Duodenal mucosa (tissue), 2 donors: ENCODE results near the gene STXBP3.
"Not testable (repeated sequence)": the region's sequence is repeated elsewhere in the genome, so short reads cannot be mapped to it uniquely, and the experiment has no call there.

ENCODE experiments used
- H3K27ac ChIP-seq: one replicate; pipeline ENCODE4 v1.7.0; 2013; ENCODE audit warnings: low read depth, low read length
- H3K27me3 ChIP-seq, 2 donors: one replicate each; pipeline ENCODE4 v1.7.0; 2013; ENCODE audit warnings: low read length in 2 of 2, control low read depth in 1 of 2; ENCODE audit not compliant: insufficient read depth in 2 of 2, control insufficient read depth in 1 of 2
- H3K36me3 ChIP-seq, 2 donors: one replicate each; pipeline ENCODE4 v1.7.0; 2013; ENCODE audit warnings: low read length in 2 of 2, control low read depth in 1 of 2; ENCODE audit not compliant: insufficient read depth in 2 of 2, control insufficient read depth in 1 of 2
- H3K4me1 ChIP-seq, 2 donors: one replicate each; pipeline ENCODE4 v1.7.0; 2013; ENCODE audit warnings: low read length in 2 of 2, control low read depth in 1 of 2; ENCODE audit not compliant: insufficient read depth in 2 of 2, control insufficient read depth in 1 of 2
- H3K4me3 ChIP-seq, 2 donors: one replicate each; pipeline ENCODE4 v1.7.0; 2013; ENCODE audit warnings: low read length in 2 of 2, low read depth in 1 of 2
- H3K9ac ChIP-seq, 2 donors: one replicate each; pipeline ENCODE4 v1.7.0; 2013; ENCODE audit warnings: low read length in 2 of 2, low read depth in 1 of 2
- H3K9me3 ChIP-seq, 2 donors: one replicate each; pipeline ENCODE4 v1.7.0; 2013; ENCODE audit warnings: low read length in 2 of 2, control low read depth in 1 of 2; ENCODE audit not compliant: control insufficient read depth in 1 of 2

STXBP3 gene

GRCh38 chr1:108746382-108747170 is at the start of gene STXBP3:
TSS of gene STXBP3 (plus strand) at chr1:108746674. CDS start at chr1:108746738, 64 bp downstream.
- peak within 1 kb of the TSS; percentile 86 to 94 for H3K4me3 ChIP-seq
- no peaks in the 10 kb centered on the region for H3K27me3 ChIP-seq
- peak within 1 kb of the TSS; percentile 97 for H3K27ac ChIP-seq
- H3K9me3 ChIP-seq = no peaks in the 10 kb centered on the region
- peaks cover 0 to 11% of the 10 kb centered on the region in 2 donors for H3K4me1 ChIP-seq
- peaks cover 3 to 5% of the 10 kb centered on the region in 2 donors for H3K36me3 ChIP-seq
- H3K9ac ChIP-seq = peak within 1 kb of the TSS; percentile 90 to 100

GRCh38 chr1:108699375-108700332 is 46.8 kb upstream of the STXBP3 start:
- Histone ChIP-seq H3K4me1 (peaks cover 5 to 14% of the 10 kb centered on the region in 2 donors), H3K27me3 (no peaks in the 10 kb centered on the region), H3K9ac (no peak overlapping the region), H3K9me3 (no peaks in the 10 kb centered on the region), H3K4me3 (no peak overlapping the region), H3K36me3 (peaks cover 36 to 61% of the 10 kb centered on the region in 2 donors), H3K27ac (no peak overlapping the region)

GRCh38 chr1:108701176-108701849 is 45.2 kb upstream of the STXBP3 start:
- H3K9me3 ChIP-seq = no peaks in the 10 kb centered on the region
- H3K36me3 ChIP-seq = peaks cover 33 to 55% of the 10 kb centered on the region in 2 donors
- peaks cover 4 to 5% of the 10 kb centered on the region in 2 donors for H3K4me1 ChIP-seq
- H3K27me3 ChIP-seq = no peaks in the 10 kb centered on the region
- H3K9ac ChIP-seq = no peak overlapping the region
- no peak overlapping the region for H3K27ac ChIP-seq
- no peak overlapping the region for H3K4me3 ChIP-seq

GRCh38 chr1:108702109-108702508 is 44.4 kb upstream of the STXBP3 start:
- not testable (repeated sequence) for H3K27ac ChIP-seq, H3K9me3 ChIP-seq, H3K4me1 ChIP-seq, H3K27me3 ChIP-seq, H3K4me3 ChIP-seq, H3K9ac ChIP-seq
- peaks cover 26 to 48% of the 10 kb centered on the region in 2 donors for H3K36me3 ChIP-seq

GRCh38 chr1:108703939-108704338 is 42.5 kb upstream of the STXBP3 start:
- H3K4me3 ChIP-seq = no peak overlapping the region
- H3K4me1 ChIP-seq = peaks cover 0 to 4% of the 10 kb centered on the region in 2 donors
- H3K9ac ChIP-seq = no peak overlapping the region
- no peaks in the 10 kb centered on the region for H3K27me3 ChIP-seq
- peaks cover 14 to 30% of the 10 kb centered on the region in 2 donors for H3K36me3 ChIP-seq
- H3K27ac ChIP-seq = no peak overlapping the region
- H3K9me3 ChIP-seq = no peaks in the 10 kb centered on the region

- no peak overlapping the region for H3K4me3 ChIP-seq
- H3K27ac ChIP-seq = no peak overlapping the region
- no peaks in the 10 kb centered on the region for H3K27me3 ChIP-seq
- H3K9me3 ChIP-seq = no peaks in the 10 kb centered on the region
- no peak overlapping the region for H3K9ac ChIP-seq
- peaks cover 0 to 4% of the 10 kb centered on the region in 2 donors for H3K4me1 ChIP-seq
- peaks cover 9 to 24% of the 10 kb centered on the region in 2 donors for H3K36me3 ChIP-seq
Measured at GRCh38 chr1:108704496-108704895, 42.0 kb upstream of the STXBP3 start.

- no peak overlapping the region for H3K4me3 ChIP-seq
- no peak overlapping the region for H3K9ac ChIP-seq
- H3K9me3 ChIP-seq = no peaks in the 10 kb centered on the region
- peaks cover 0 to 4% of the 10 kb centered on the region in 2 donors for H3K4me1 ChIP-seq
- no peak overlapping the region for H3K27ac ChIP-seq
- H3K36me3 ChIP-seq = peaks cover 0 to 5% of the 10 kb centered on the region in 2 donors
- no peaks in the 10 kb centered on the region for H3K27me3 ChIP-seq
Measured at GRCh38 chr1:108706643-108707042, 39.8 kb upstream of the STXBP3 start.

GRCh38 chr1:108708691-108709660 is 37.5 kb upstream of the STXBP3 start:
- H3K9ac ChIP-seq = no peak overlapping the region
- no peak overlapping the region for H3K4me3 ChIP-seq
- no peaks in the 10 kb centered on the region for H3K9me3 ChIP-seq
- H3K27ac ChIP-seq = no peak overlapping the region
- H3K4me1 ChIP-seq = peaks cover 0 to 4% of the 10 kb centered on the region in 2 donors
- no peaks in the 10 kb centered on the region for H3K27me3 ChIP-seq
- no peaks in the 10 kb centered on the region for H3K36me3 ChIP-seq

- Histone ChIP-seq H3K27ac (no peak within 1 kb of the TSS), H3K4me3 (no peak within 1 kb of the TSS), H3K9ac (no peak within 1 kb of the TSS), H3K36me3 (no peaks in the 10 kb centered on the region), H3K4me1 (no peaks in the 10 kb centered on the region), H3K9me3 (no peaks in the 10 kb centered on the region), H3K27me3 (no peaks in the 10 kb centered on the region)
Measured at GRCh38 chr1:108712606-108713150, 33.8 kb upstream of the STXBP3 start, which contains the start of gene FNDC7. TSS of gene FNDC7 (plus strand) at chr1:108712908. CDS start at chr1:108712934, 26 bp downstream.
